HUES6 (cell line): ENCODE results near the gene CDYL.

Experiments
- H3K27ac ChIP-seq: 2 replicates; pipeline ENCODE4 v1.7.0; 2013; ENCODE audit warnings: low read depth, mild to moderate bottlenecking, low read length, inconsistent platforms
- H3K27me3 ChIP-seq: 2 replicates; pipeline ENCODE4 v1.6.1; 2013; ENCODE audit warnings: low read length; ENCODE audit not compliant: control insufficient read depth, insufficient read depth
- H3K36me3 ChIP-seq: 2 replicates; pipeline ENCODE4 v1.6.1; 2013; ENCODE audit warnings: low read length; ENCODE audit not compliant: control insufficient read depth, insufficient read depth
- H3K4me1 ChIP-seq: 2 replicates; pipeline ENCODE4 v1.6.1; 2013; ENCODE audit warnings: low read length; ENCODE audit not compliant: control insufficient read depth, insufficient read depth
- H3K4me3 ChIP-seq: 2 replicates; pipeline ENCODE4 v1.5.1; 2013; ENCODE audit warnings: low read depth, low read length
- H3K9ac ChIP-seq: one replicate; pipeline ENCODE4 v1.6.1; 2013; ENCODE audit warnings: mild to moderate bottlenecking, low read length
- H3K9me3 ChIP-seq: 2 replicates; pipeline ENCODE4 v1.6.1; 2013; ENCODE audit warnings: low read depth, low read length; ENCODE audit not compliant: control insufficient read depth, insufficient read depth

CDYL gene

GRCh38 chr6:4788482-4788881 is 12.3 kb downstream of the CDYL start:
- peaks cover 47% of the 10 kb centered on the region for H3K27me3 ChIP-seq
- H3K36me3 ChIP-seq: no peaks in the 10 kb centered on the region
- H3K4me3 ChIP-seq: no peak overlapping the region
- H3K9me3 ChIP-seq: peaks cover 7% of the 10 kb centered on the region; the same call in 1 of the 2 replicates
- H3K4me1 ChIP-seq: peaks cover 38% of the 10 kb centered on the region
- H3K27ac ChIP-seq: no peak overlapping the region
- no peak overlapping the region for H3K9ac ChIP-seq

- Histone ChIP-seq H3K36me3 (no peaks in the 10 kb centered on the region), H3K9me3 (peaks cover 3% of the 10 kb centered on the region; the same call in 1 of the 2 replicates), H3K9ac (no peak overlapping the region), H3K27me3 (peaks cover 41% of the 10 kb centered on the region), H3K4me1 (peaks cover 44% of the 10 kb centered on the region), H3K27ac (no peak overlapping the region), H3K4me3 (no peak overlapping the region)
Measured at GRCh38 chr6:4788953-4789584, 12.9 kb downstream of the CDYL start.

GRCh38 chr6:4790158-4790899 is 14.1 kb downstream of the CDYL start:
- peaks cover 50% of the 10 kb centered on the region for H3K4me1 ChIP-seq
- H3K27me3 ChIP-seq: peaks cover 29% of the 10 kb centered on the region
- no peak overlapping the region for H3K4me3 ChIP-seq
- no peak overlapping the region for H3K9ac ChIP-seq
- no peaks in the 10 kb centered on the region for H3K36me3 ChIP-seq
- H3K9me3 ChIP-seq: no peaks in the 10 kb centered on the region
- H3K27ac ChIP-seq: no peak overlapping the region

GRCh38 chr6:4794140-4794707 is 18.0 kb downstream of the CDYL start:
- no peak overlapping the region for H3K27ac ChIP-seq
- no peaks in the 10 kb centered on the region for H3K36me3 ChIP-seq
- H3K9ac ChIP-seq: no peak overlapping the region
- H3K9me3 ChIP-seq: no peaks in the 10 kb centered on the region; the same call in 1 of the 2 replicates
- no peaks in the 10 kb centered on the region for H3K27me3 ChIP-seq
- H3K4me3 ChIP-seq: peak overlapping the region; percentile 31
- peaks cover 20% of the 10 kb centered on the region for H3K4me1 ChIP-seq

- Histone ChIP-seq H3K4me1 (peaks cover 13% of the 10 kb centered on the region), H3K9ac (no peak overlapping the region), H3K4me3 (no peak overlapping the region), H3K9me3 (no peaks in the 10 kb centered on the region; the same call in 1 of the 2 replicates), H3K27ac (no peak overlapping the region), H3K27me3 (no peaks in the 10 kb centered on the region), H3K36me3 (no peaks in the 10 kb centered on the region)
Measured at GRCh38 chr6:4797587-4797986, 21.4 kb downstream of the CDYL start.

GRCh38 chr6:4799912-4800311 is 23.7 kb downstream of the CDYL start:
- no peaks in the 10 kb centered on the region for H3K27me3 ChIP-seq
- H3K27ac ChIP-seq: no peak overlapping the region
- no peaks in the 10 kb centered on the region; the same call in 1 of the 2 replicates for H3K9me3 ChIP-seq
- no peak overlapping the region for H3K4me3 ChIP-seq
- no peak overlapping the region for H3K9ac ChIP-seq
- peaks cover 14% of the 10 kb centered on the region; the same call in 1 of the 2 replicates for H3K4me1 ChIP-seq
- H3K36me3 ChIP-seq: no peaks in the 10 kb centered on the region

- H3K36me3 ChIP-seq: no peaks in the 10 kb centered on the region
- no peak overlapping the region for H3K27ac ChIP-seq
- no peaks in the 10 kb centered on the region; the same call in 1 of the 2 replicates for H3K9me3 ChIP-seq
- no peak overlapping the region for H3K9ac ChIP-seq
- H3K4me3 ChIP-seq: no peak overlapping the region
- no peaks in the 10 kb centered on the region for H3K27me3 ChIP-seq
- peaks cover 20% of the 10 kb centered on the region for H3K4me1 ChIP-seq
Measured at GRCh38 chr6:4800662-4801061, 24.5 kb downstream of the CDYL start.

- Histone ChIP-seq H3K27ac (no peak overlapping the region), H3K36me3 (peaks cover 2% of the 10 kb centered on the region), H3K4me3 (no peak overlapping the region), H3K9ac (no peak overlapping the region), H3K27me3 (no peaks in the 10 kb centered on the region), H3K4me1 (peaks cover 24% of the 10 kb centered on the region), H3K9me3 (no peaks in the 10 kb centered on the region; the same call in 1 of the 2 replicates)
Measured at GRCh38 chr6:4801491-4802110, 25.4 kb downstream of the CDYL start.

- H3K27ac ChIP-seq: no peak overlapping the region
- H3K4me1 ChIP-seq: peaks cover 24% of the 10 kb centered on the region
- peaks cover 8% of the 10 kb centered on the region for H3K36me3 ChIP-seq
- H3K9me3 ChIP-seq: no peaks in the 10 kb centered on the region; the same call in 1 of the 2 replicates
- no peak overlapping the region for H3K9ac ChIP-seq
- no peak overlapping the region for H3K4me3 ChIP-seq
- no peaks in the 10 kb centered on the region for H3K27me3 ChIP-seq
Measured at GRCh38 chr6:4802312-4802935, 26.2 kb downstream of the CDYL start.

GRCh38 chr6:4803343-4803744 is 27.1 kb downstream of the CDYL start:
- peaks cover 4% of the 10 kb centered on the region; the same call in 1 of the 2 replicates for H3K9me3 ChIP-seq
- peaks cover 24% of the 10 kb centered on the region for H3K4me1 ChIP-seq
- no peak overlapping the region for H3K9ac ChIP-seq
- peaks cover 11% of the 10 kb centered on the region for H3K36me3 ChIP-seq
- H3K4me3 ChIP-seq: no peak overlapping the region
- no peaks in the 10 kb centered on the region for H3K27me3 ChIP-seq
- H3K27ac ChIP-seq: no peak overlapping the region
